HCT116 (cell line): Measurements from ENCODE around the gene TMPRSS13.

Source experiments
- CEBPB ChIP-seq: IDR thresholded peaks from 2 replicates; pipeline ENCODE4 v1.6.1; 2012; ENCODE audit warnings: low read depth
- CTCF ChIP-seq, 3 experiments: fragments of 200-600 bp in 1 of 3; sonication (generic) in 1 of 3; IDR thresholded peaks in 2 of 3; conservative IDR thresholded peaks in 1 of 3; 2 replicates each; pipeline ENCODE4 v1.5.1; 2012 to 2017; ENCODE audit warnings: low read depth in 2 of 3, low read length in 2 of 3, antibody characterized with exemption in 1 of 3, borderline replicate concordance in 1 of 3, control low read depth in 1 of 3, mild to moderate bottlenecking in 1 of 3, mixed read lengths in 1 of 3, mixed run types in 1 of 3, moderate library complexity in 1 of 3; ENCODE audit not compliant: insufficient read depth in 1 of 3
- EZH2 ChIP-seq: fragments of 200-600 bp; sonication (generic); IDR thresholded peaks from 2 replicates; pipeline ENCODE4 v1.6.1; 2017; ENCODE audit warnings: antibody characterized with exemption, mixed run types
- EZH2phosphoT487 ChIP-seq: fragments of 200-600 bp; IDR thresholded peaks from 2 replicates; pipeline ENCODE4 v1.6.1; 2018; ENCODE audit warnings: antibody characterized with exemption, borderline replicate concordance
- JUND ChIP-seq: IDR thresholded peaks from 2 replicates; pipeline ENCODE4 v1.6.1; 2012
- MAX ChIP-seq: IDR thresholded peaks from 2 replicates; pipeline ENCODE4 v1.6.1; 2012
- POLR2A ChIP-seq: IDR thresholded peaks from 2 replicates; pipeline ENCODE4 v1.7.0; 2011; ENCODE audit warnings: borderline replicate concordance; ENCODE audit not compliant: insufficient read depth, insufficient read length; ENCODE audit errors: extremely low read depth
- POLR2AphosphoS5 ChIP-seq: IDR thresholded peaks from 2 replicates; pipeline ENCODE4 v1.6.1; 2011; ENCODE audit warnings: mild to moderate bottlenecking, low read depth, low read length, moderate library complexity
- RAD21 ChIP-seq: IDR thresholded peaks from 2 replicates; pipeline ENCODE4 v1.6.1; 2012; ENCODE audit warnings: low read depth, mild to moderate bottlenecking
- SP1 ChIP-seq: IDR thresholded peaks from 2 replicates; pipeline ENCODE4 v1.6.1; 2012; ENCODE audit warnings: low read depth
- SRF ChIP-seq: IDR thresholded peaks from 2 replicates; pipeline ENCODE4 v1.6.1; 2012; ENCODE audit warnings: low read depth
- ZFX ChIP-seq: fragments of 450-650 bp; IDR thresholded peaks from 2 replicates; pipeline ENCODE4 v1.6.1; 2017
- TF ChIP-seq, protein P1 (sequence below): IDR thresholded peaks from 2 replicates; pipeline ENCODE4 v1.6.1; 2012; ENCODE audit warnings: low read depth

DNA sequence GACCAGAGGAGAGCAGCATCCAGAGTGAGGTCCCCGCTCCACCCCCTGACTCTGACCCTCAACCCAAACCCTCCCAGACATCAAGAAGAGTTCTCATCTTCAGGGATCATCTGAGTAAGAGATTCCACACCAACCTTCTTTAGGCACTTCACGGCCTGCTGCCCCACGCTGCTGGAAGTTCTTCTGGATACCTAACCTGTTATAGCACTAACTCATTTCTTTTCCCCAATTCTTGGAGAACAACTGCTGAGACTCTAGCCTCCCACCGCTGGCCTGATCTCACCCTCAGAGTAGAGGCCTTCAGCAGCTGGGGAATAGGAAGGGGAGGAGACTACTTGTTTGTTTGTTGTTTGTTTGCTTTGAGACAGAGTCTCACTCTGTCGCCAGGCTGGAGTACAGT lies 7.3 kb downstream of the TMPRSS13 start:
- TF ChIP-seq EZH2, result no peak
- no peak for TF ChIP-seq MAX
- no peak for TF ChIP-seq SRF
- no peak for TF ChIP-seq CTCF (IDR thresholded peaks at IDR 0.05 in 2 of 3, conservative IDR thresholded peaks at IDR 0.05 in 1 of 3; ENCODE audit: borderline replicate concordance in 1 of 3, insufficient read depth in 1 of 3, low read depth in 2 of 3, low read length in 2 of 3)
- TF ChIP-seq POLR2AphosphoS5, result no peak
- TF ChIP-seq POLR2A, result no peak
- TF ChIP-seq SP1, result no peak
- TF ChIP-seq EZH2phosphoT487, result no peak
- TF ChIP-seq, protein P1, sequence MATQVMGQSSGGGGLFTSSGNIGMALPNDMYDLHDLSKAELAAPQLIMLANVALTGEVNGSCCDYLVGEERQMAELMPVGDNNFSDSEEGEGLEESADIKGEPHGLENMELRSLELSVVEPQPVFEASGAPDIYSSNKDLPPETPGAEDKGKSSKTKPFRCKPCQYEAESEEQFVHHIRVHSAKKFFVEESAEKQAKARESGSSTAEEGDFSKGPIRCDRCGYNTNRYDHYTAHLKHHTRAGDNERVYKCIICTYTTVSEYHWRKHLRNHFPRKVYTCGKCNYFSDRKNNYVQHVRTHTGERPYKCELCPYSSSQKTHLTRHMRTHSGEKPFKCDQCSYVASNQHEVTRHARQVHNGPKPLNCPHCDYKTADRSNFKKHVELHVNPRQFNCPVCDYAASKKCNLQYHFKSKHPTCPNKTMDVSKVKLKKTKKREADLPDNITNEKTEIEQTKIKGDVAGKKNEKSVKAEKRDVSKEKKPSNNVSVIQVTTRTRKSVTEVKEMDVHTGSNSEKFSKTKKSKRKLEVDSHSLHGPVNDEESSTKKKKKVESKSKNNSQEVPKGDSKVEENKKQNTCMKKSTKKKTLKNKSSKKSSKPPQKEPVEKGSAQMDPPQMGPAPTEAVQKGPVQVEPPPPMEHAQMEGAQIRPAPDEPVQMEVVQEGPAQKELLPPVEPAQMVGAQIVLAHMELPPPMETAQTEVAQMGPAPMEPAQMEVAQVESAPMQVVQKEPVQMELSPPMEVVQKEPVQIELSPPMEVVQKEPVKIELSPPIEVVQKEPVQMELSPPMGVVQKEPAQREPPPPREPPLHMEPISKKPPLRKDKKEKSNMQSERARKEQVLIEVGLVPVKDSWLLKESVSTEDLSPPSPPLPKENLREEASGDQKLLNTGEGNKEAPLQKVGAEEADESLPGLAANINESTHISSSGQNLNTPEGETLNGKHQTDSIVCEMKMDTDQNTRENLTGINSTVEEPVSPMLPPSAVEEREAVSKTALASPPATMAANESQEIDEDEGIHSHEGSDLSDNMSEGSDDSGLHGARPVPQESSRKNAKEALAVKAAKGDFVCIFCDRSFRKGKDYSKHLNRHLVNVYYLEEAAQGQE, result no peak
- no peak for TF ChIP-seq RAD21
- no peak for TF ChIP-seq JUND
- TF ChIP-seq ZFX, result no peak
- no peak for TF ChIP-seq CEBPB
